ENCODE measurements around the gene GP1BA. TPM values are rescaled to one million over a fixed set of nuclear protein-coding genes. Genes with fewer than 3 reads are reported as not detected.
"Not testable (repeated sequence)": the region's sequence is repeated elsewhere in the genome, so short reads cannot be mapped to it uniquely, and the experiment has no call there.

The GP1BA gene
- total and polyA plus RNA-seq, 2 experiments from 2014 or later, result 0.24 TPM; not detected in 1

GRCh38 chr17:4906642-4907041 is 25.4 kb upstream of the GP1BA start:
- not testable (repeated sequence) for ATAC-seq; H3K4me1 ChIP-seq (ENCODE audit: insufficient read depth); H3K4me1 Mint-ChIP-seq; H3K4me3 Mint-ChIP-seq; H3K79me2 ChIP-seq (replicated peaks; ENCODE audit: insufficient read depth); H4K20me1 ChIP-seq (replicated peaks; ENCODE audit: insufficient read depth); H3K4me2 ChIP-seq; H3K36me3 ChIP-seq (ENCODE audit: insufficient read depth); H3K27ac Mint-ChIP-seq; H3K4me3 ChIP-seq; H3K27me3 ChIP-seq (ENCODE audit: insufficient read depth); H3K9me3 Mint-ChIP-seq; H3K36me3 Mint-ChIP-seq (ENCODE audit: low read depth); H2AFZ ChIP-seq; H3K27ac ChIP-seq (ENCODE audit: low read depth); DNase-seq (ENCODE audit: low spot score); H3K9me2 ChIP-seq (ENCODE audit: insufficient read depth)
- H3K27me3 Mint-ChIP-seq (ENCODE audit: insufficient read depth, low read depth, poor library complexity), result peaks cover 11% of the 10 kb centered on the region
- H3F3A ChIP-seq (replicated peaks; ENCODE audit: low read depth), result peaks cover 21% of the 10 kb centered on the region

- Histone ChIP-seq H2AFZ (peak overlapping the region; percentile 70), H3K27me3 (ENCODE audit: insufficient read depth) (no peaks in the 10 kb centered on the region), H3K4me1 (ENCODE audit: insufficient read depth) (peaks cover 6% of the 10 kb centered on the region), H3K4me3 (no peak overlapping the region), H4K20me1 (replicated peaks; ENCODE audit: insufficient read depth) (no peaks in the 10 kb centered on the region), H3K9me2 (ENCODE audit: insufficient read depth) (no peaks in the 10 kb centered on the region), H3K4me2 (peak overlapping the region; percentile 61; the same call in 1 of the 2 replicates), H3K79me2 (replicated peaks; ENCODE audit: insufficient read depth) (no peaks in the 10 kb centered on the region), H3K36me3 (ENCODE audit: insufficient read depth) (no peaks in the 10 kb centered on the region), H3F3A (replicated peaks; ENCODE audit: low read depth) (peaks cover 14% of the 10 kb centered on the region), H3K27ac (ENCODE audit: low read depth) (0 out of 2 replicates have a peak overlapping the region, but pooled peaks have one; percentile 42)
- peaks cover 5% of the 10 kb centered on the region for H3K4me1 Mint-ChIP-seq
- H3K9me3 Mint-ChIP-seq, result no peaks in the 10 kb centered on the region
- no peak for TF ChIP-seq JUNB (IDR thresholded peaks at IDR 0.05; ENCODE audit: unreplicated experiment)
- TF ChIP-seq NANOG (IDR thresholded peaks at IDR 0.05; ENCODE audit: borderline replicate concordance), result no peak
- TF ChIP-seq ETS1 (IDR thresholded peaks at IDR 0.05), result no peak
- no peak for TF ChIP-seq EZH2 (IDR thresholded peaks at IDR 0.05; ENCODE audit: low read depth, unreplicated experiment)
- no peak for TF ChIP-seq ZNF114 (CRISPR knock-in tag; IDR thresholded peaks at IDR 0.05)
- TF ChIP-seq STAT1 (IDR thresholded peaks at IDR 0.05; ENCODE audit: unreplicated experiment), result no peak
- no peak for TF ChIP-seq ZNF331 (CRISPR knock-in tag; IDR thresholded peaks at IDR 0.05; ENCODE audit: low read depth)
- TF ChIP-seq POLR2AphosphoS5 (IDR thresholded peaks at IDR 0.05; ENCODE audit: low read depth), result no peak
- no peak for TF ChIP-seq EZH2phosphoT487 (IDR thresholded peaks at IDR 0.05; ENCODE audit: unreplicated experiment)
- no peak for TF ChIP-seq CTCF (conservative IDR thresholded peaks at IDR 0.05; ENCODE audit: low read depth in 2 of 2)
- TF ChIP-seq CREB1 (CRISPR knock-in tag; IDR thresholded peaks at IDR 0.05; ENCODE audit: low read depth), result no peak
- no peak for TF ChIP-seq ZNF462 (CRISPR knock-in tag; IDR thresholded peaks at IDR 0.05)
- H3K27ac Mint-ChIP-seq, result no peak overlapping the region
- DNase-seq (ENCODE audit: low spot score) (peak; percentile 54), ATAC-seq (peak; percentile 56)
- H3K4me3 Mint-ChIP-seq, result no peak overlapping the region
- H3K27me3 Mint-ChIP-seq (ENCODE audit: insufficient read depth, low read depth, poor library complexity), result peaks cover 11% of the 10 kb centered on the region
- no peaks in the 10 kb centered on the region for H3K36me3 Mint-ChIP-seq (ENCODE audit: low read depth)
These were observed 23.8 kb upstream of the GP1BA start for GRCh38 chr17:4908301-4908700.
